HCT116 (cell line): ENCODE results near the gene DMBT1. TPM values are rescaled to one million over a fixed set of nuclear protein-coding genes. Genes with fewer than 3 reads are reported as not detected.

Experiments used
- ATAC-seq: fragments of 200-7000 bp; cut with Tn5 transposase; 2 replicates; pipeline ENCODE4 v1.9.1; 2020; ENCODE audit warnings: mild to moderate bottlenecking, moderate library complexity
- BruUV-seq: library from RNA; stranded (reverse); fragments of 400-500 nt; replicated peaks from 2 replicates; lab custom pipeline; 2021; lab: Mats Ljungman, UMichigan
- CTCF ChIA-PET: fragments of 300-600 bp; sonication (Branson Sonifier 250); formaldehyde crosslinking; loops from one replicate; lab custom pipeline; 2021; ENCODE audit warnings: antibody characterized with exemption; lab: Charles Lee
- POLR2A ChIA-PET: fragments of 300-600, 350-600 bp; sonication (Branson Sonifier 250); formaldehyde crosslinking; loops from one replicate; lab custom pipeline; 2021; ENCODE audit warnings: antibody characterized with exemption; lab: Charles Lee
- RAD21 ChIA-PET, 2 experiments: fragments of 300-600 bp; sonication (Branson Sonifier 250); formaldehyde crosslinking; loops; one replicate each; lab custom pipeline; 2023; ENCODE audit warnings: low total read pairs in 2 of 2; ENCODE audit not compliant: uncharacterized antibody in 2 of 2, unreplicated experiment in 2 of 2, low non-redundant PET in 1 of 2; lab: Charles Lee
- DNase-seq: peaks from one replicate; pipeline ENCODE4 v3.0.0-alpha.2; 2010; ENCODE audit warnings: low read depth, low spot score
- H2AFZ ChIP-seq: fragments of 200-600 bp; shearing (Covaris generic), sonication (generic); 2 replicates; pipeline ENCODE4 v1.6.1; 2017; ENCODE audit warnings: low read depth, mixed run types, mixed read lengths, antibody characterized with exemption, low read length; ENCODE audit not compliant: poor library complexity, severe bottlenecking
- H3K27ac ChIP-seq: 2 replicates; pipeline ENCODE4 v1.5.1; 2012; ENCODE audit warnings: low read depth, low read length
- H3K27me3 ChIP-seq: fragments of 200-600 bp; sonication (generic); 2 replicates; pipeline ENCODE4 v1.6.1; 2016; ENCODE audit warnings: mixed run types, low read length, mixed read lengths; ENCODE audit not compliant: insufficient read depth
- H3K36me3 ChIP-seq, 2 experiments: fragments of 200-500 bp in 1 of 2; fragments of 200-600 bp in 1 of 2; sonication (Bioruptor generic) in 1 of 2; sonication (generic) in 1 of 2; 2 replicates each; pipeline versions ENCODE4 v1.5.1 to v1.6.1; 2014 to 2016; ENCODE audit warnings: low read length in 2 of 2, inconsistent platforms in 1 of 2, mixed read lengths in 1 of 2, mixed run types in 1 of 2; ENCODE audit not compliant: insufficient read depth in 2 of 2, control insufficient read depth in 1 of 2
- H3K4me1 ChIP-seq, 2 experiments: fragments of 200-600 bp in 1 of 2; sonication (generic) in 1 of 2; 2 replicates each; pipeline versions ENCODE4 v1.5.1 to v1.6.1; 2012 to 2017; ENCODE audit warnings: low read length in 2 of 2, inconsistent platforms in 1 of 2, mild to moderate bottlenecking in 1 of 2, mixed read lengths in 1 of 2, mixed run types in 1 of 2, moderate library complexity in 1 of 2; ENCODE audit not compliant: insufficient read depth in 2 of 2, control insufficient read depth in 1 of 2
- H3K4me2 ChIP-seq: fragments of 200-600 bp; sonication (generic); 2 replicates; pipeline ENCODE4 v1.6.1; 2017; ENCODE audit warnings: mixed run types, low read length, mixed read lengths
- H3K4me3 ChIP-seq, 2 experiments: fragments of 200-600 bp in 1 of 2; sonication (generic) in 1 of 2; replicated peaks in 1 of 2; 2 replicates each; pipeline ENCODE4 v1.5.1; 2011 to 2016; ENCODE audit warnings: low read length in 2 of 2, control low read depth in 1 of 2, low read depth in 1 of 2, mild to moderate bottlenecking in 1 of 2, mixed read lengths in 1 of 2, mixed run types in 1 of 2
- H3K79me2 ChIP-seq: fragments of 200-600 bp; sonication (generic); 2 replicates; pipeline ENCODE4 v1.6.1; 2017; ENCODE audit warnings: mild to moderate bottlenecking, mixed run types, low read length, moderate library complexity, mixed read lengths; ENCODE audit not compliant: insufficient read depth
- H3K9ac ChIP-seq: fragments of 200-600 bp; sonication (generic); 2 replicates; pipeline ENCODE4 v1.6.1; 2016; ENCODE audit warnings: low read length, mixed read lengths
- H3K9me2 ChIP-seq: fragments of 200-600 bp; sonication (generic), shearing (Covaris generic); 2 replicates; pipeline ENCODE4 v1.6.1; 2017; ENCODE audit warnings: mixed run types, mild to moderate bottlenecking, moderate library complexity; ENCODE audit not compliant: insufficient read depth
- H3K9me3 ChIP-seq, 2 experiments: fragments of 200-500 bp in 1 of 2; fragments of 200-600 bp in 1 of 2; sonication (Bioruptor generic) in 1 of 2; sonication (generic) in 1 of 2; 2 replicates each; pipeline ENCODE4 v1.6.1; 2014 to 2017; ENCODE audit warnings: low read length in 2 of 2, mixed read lengths in 2 of 2, inconsistent platforms in 1 of 2, low read depth in 1 of 2, mild to moderate bottlenecking in 1 of 2, mixed run types in 1 of 2, moderate library complexity in 1 of 2; ENCODE audit not compliant: control insufficient read depth in 1 of 2, insufficient read depth in 1 of 2
- H4K20me1 ChIP-seq: fragments of 200-600 bp; sonication (generic), shearing (Covaris generic); 2 replicates; pipeline ENCODE4 v1.6.1; 2017; ENCODE audit warnings: mixed run types, mild to moderate bottlenecking, moderate library complexity; ENCODE audit not compliant: insufficient read depth
- CBX3 ChIP-seq: IDR thresholded peaks from 2 replicates; pipeline ENCODE4 v1.6.1; 2012; ENCODE audit warnings: low read depth
- CTCF ChIP-seq, 3 experiments: fragments of 200-600 bp in 1 of 3; sonication (generic) in 1 of 3; IDR thresholded peaks in 2 of 3; conservative IDR thresholded peaks in 1 of 3; 2 replicates each; pipeline ENCODE4 v1.5.1; 2012 to 2017; ENCODE audit warnings: low read depth in 2 of 3, low read length in 2 of 3, antibody characterized with exemption in 1 of 3, borderline replicate concordance in 1 of 3, control low read depth in 1 of 3, mild to moderate bottlenecking in 1 of 3, mixed read lengths in 1 of 3, mixed run types in 1 of 3, moderate library complexity in 1 of 3; ENCODE audit not compliant: insufficient read depth in 1 of 3
- EGR1 ChIP-seq: IDR thresholded peaks from 2 replicates; pipeline ENCODE4 v1.6.1; 2012; ENCODE audit warnings: low read depth
- ELF1 ChIP-seq: IDR thresholded peaks from 2 replicates; pipeline ENCODE4 v1.6.1; 2012; ENCODE audit warnings: low read depth, borderline replicate concordance
- EZH2 ChIP-seq: fragments of 200-600 bp; sonication (generic); IDR thresholded peaks from 2 replicates; pipeline ENCODE4 v1.6.1; 2017; ENCODE audit warnings: antibody characterized with exemption, mixed run types
- EZH2phosphoT487 ChIP-seq: fragments of 200-600 bp; IDR thresholded peaks from 2 replicates; pipeline ENCODE4 v1.6.1; 2018; ENCODE audit warnings: antibody characterized with exemption, borderline replicate concordance
- FOSL1 ChIP-seq: IDR thresholded peaks from 2 replicates; pipeline ENCODE4 v1.6.1; 2012; ENCODE audit warnings: low read depth
- JUND ChIP-seq: IDR thresholded peaks from 2 replicates; pipeline ENCODE4 v1.6.1; 2012
- MAX ChIP-seq: IDR thresholded peaks from 2 replicates; pipeline ENCODE4 v1.6.1; 2012
- POLR2A ChIP-seq: IDR thresholded peaks from 2 replicates; pipeline ENCODE4 v1.7.0; 2011; ENCODE audit warnings: borderline replicate concordance; ENCODE audit not compliant: insufficient read depth, insufficient read length; ENCODE audit errors: extremely low read depth
- POLR2AphosphoS5 ChIP-seq: IDR thresholded peaks from 2 replicates; pipeline ENCODE4 v1.6.1; 2011; ENCODE audit warnings: mild to moderate bottlenecking, low read depth, low read length, moderate library complexity
- RAD21 ChIP-seq: IDR thresholded peaks from 2 replicates; pipeline ENCODE4 v1.6.1; 2012; ENCODE audit warnings: low read depth, mild to moderate bottlenecking
- REST ChIP-seq: IDR thresholded peaks from 2 replicates; pipeline ENCODE4 v1.6.1; 2012; ENCODE audit warnings: low read depth
- SP1 ChIP-seq: IDR thresholded peaks from 2 replicates; pipeline ENCODE4 v1.6.1; 2012; ENCODE audit warnings: low read depth
- SRF ChIP-seq: IDR thresholded peaks from 2 replicates; pipeline ENCODE4 v1.6.1; 2012; ENCODE audit warnings: low read depth
- TCF7L2 ChIP-seq: IDR thresholded peaks from 2 replicates; pipeline ENCODE4 v1.7.0; 2011; ENCODE audit warnings: borderline replicate concordance, inconsistent platforms; ENCODE audit not compliant: insufficient read depth, insufficient read length; ENCODE audit errors: extremely low read depth
- YY1 ChIP-seq: IDR thresholded peaks from 2 replicates; pipeline ENCODE4 v1.6.1; 2011; ENCODE audit warnings: low read length, low read depth, moderate library complexity, mild to moderate bottlenecking; ENCODE audit not compliant: insufficient replicate concordance; ENCODE audit errors: extremely low read depth
- ZBTB33 ChIP-seq: IDR thresholded peaks from 2 replicates; pipeline ENCODE4 v1.6.1; 2011; ENCODE audit warnings: mild to moderate bottlenecking, low read length, moderate library complexity; ENCODE audit not compliant: insufficient replicate concordance; ENCODE audit errors: extremely low read depth
- ZFX ChIP-seq: fragments of 450-650 bp; IDR thresholded peaks from 2 replicates; pipeline ENCODE4 v1.6.1; 2017
- ZNF274 ChIP-seq: fragments of 200-500 bp; sonication (Bioruptor generic); IDR thresholded peaks from 2 replicates; pipeline ENCODE4 v1.6.1; 2014; ENCODE audit warnings: mild to moderate bottlenecking, low read depth, low read length, inconsistent platforms
- intact Hi-C: fragments of 100-400 bp; cut with micrococcal nuclease; formaldehyde crosslinking; loops from 2 replicates; pipeline ENCODE4 v1.10.0; 2022
- total RNA-seq: library from RNA; stranded (reverse); gene quantifications from one replicate; pipeline ENCODE4 v1.2.1, GENCODE V29; 2021; ENCODE audit not compliant: unreplicated experiment

Gene DMBT1
- total RNA-seq, 1 experiment from 2014 or later: 0.17 TPM

- Histone ChIP-seq H3K9me3 (no peaks in the 10 kb centered on the region), H3K27me3 (peaks cover 29% of the 10 kb centered on the region; the same call in 1 of the 2 replicates), H4K20me1 (no peaks in the 10 kb centered on the region), H3K27ac (no peak overlapping the region), H3K4me3 (no peak overlapping the region), H3K9ac (no peak overlapping the region), H3K9me2 (no peaks in the 10 kb centered on the region), H3K36me3 (no peaks in the 10 kb centered on the region), H3K79me2 (no peaks in the 10 kb centered on the region), H2AFZ (no peak overlapping the region), H3K4me2 (no peak overlapping the region), H3K4me1 (no peaks in the 10 kb centered on the region)
- no TSS peak for BruUV-seq
- ChIA-PET RAD21 (no interaction called here), CTCF (interaction anchor here (0.6 kb wide), 1 partner anchor 75 kb away, joined by 3 read pairs; no protein-coding TSS in a partner anchor), POLR2A (no interaction called here)
- intact Hi-C loops: no loop called here
- no peak for TF ChIP-seq TCF7L2
- no peak for TF ChIP-seq ZFX
- TF ChIP-seq ZNF274: no peak
- no peak for TF ChIP-seq EZH2
- TF ChIP-seq REST: no peak
- TF ChIP-seq POLR2AphosphoS5: no peak
- no peak for TF ChIP-seq MAX
- no peak for TF ChIP-seq POLR2A
- no peak for TF ChIP-seq JUND
- TF ChIP-seq SRF: no peak
- TF ChIP-seq EZH2phosphoT487: no peak
- TF ChIP-seq EGR1: no peak
- no peak for TF ChIP-seq RAD21
- TF ChIP-seq ELF1: no peak
- no peak for TF ChIP-seq CBX3
- no peak for TF ChIP-seq YY1
- no peak for TF ChIP-seq ZBTB33
- TF ChIP-seq FOSL1: no peak
- TF ChIP-seq SP1: no peak
- TF ChIP-seq CTCF (IDR thresholded peaks at IDR 0.05 in 2 of 3, conservative IDR thresholded peaks at IDR 0.05 in 1 of 3; ENCODE audit: borderline replicate concordance in 1 of 3, insufficient read depth in 1 of 3, low read depth in 2 of 3, low read length in 2 of 3): no peak
- DNase-seq: no peak
- no peak for ATAC-seq
Observed at GRCh38 chr10:122640921-122641320, 80.4 kb downstream of the DMBT1 start.
